Activated B cell treated with CpG ODN at 0.5 μM for 24 hours (primary cell): ENCODE data around the gene RAB33A. TPM values are rescaled to one million over a fixed set of nuclear protein-coding genes. Genes with fewer than 3 reads are reported as not detected.

ENCODE experiments used
- ATAC-seq: fragments of 200-7000 bp; cut with Tn5 transposase; one replicate; pipeline ENCODE4 v1.10.0; 2021; ENCODE audit warnings: low read depth, mild to moderate bottlenecking, moderate library complexity
- CTCF ChIA-PET: fragments of 350-600 bp; sonication (Branson Sonifier 250); formaldehyde crosslinking; loops from one replicate; lab custom pipeline; 2021; ENCODE audit warnings: antibody characterized with exemption; lab: Charles Lee
- POLR2A ChIA-PET: fragments of 350-600 bp; sonication (Branson Sonifier 250); formaldehyde crosslinking; loops from one replicate; lab custom pipeline; 2021; ENCODE audit warnings: antibody characterized with exemption; lab: Charles Lee
- DNase-seq: peaks from one replicate; pipeline ENCODE4 v3.0.0; 2022
- H3K27ac Mint-ChIP-seq: one replicate; pipeline ENCODE4 v1.8.0; 2020; ENCODE audit warnings: mixed read lengths
- H3K27me3 Mint-ChIP-seq: one replicate; pipeline ENCODE4 v1.8.0; 2021; ENCODE audit warnings: mixed read lengths
- H3K36me3 Mint-ChIP-seq: one replicate; pipeline ENCODE4 v1.8.0; 2021; ENCODE audit warnings: low read depth, mixed read lengths
- H3K4me1 Mint-ChIP-seq: one replicate; pipeline ENCODE4 v1.8.0; 2021; ENCODE audit warnings: mixed read lengths
- H3K4me3 Mint-ChIP-seq: one replicate; pipeline ENCODE4 v1.8.0; 2020; ENCODE audit warnings: mild to moderate bottlenecking, mixed read lengths
- H3K9me3 Mint-ChIP-seq: one replicate; pipeline ENCODE4 v1.8.0; 2020; ENCODE audit warnings: mixed read lengths
- CTCF ChIP-seq: fragments of 200-600 bp; IDR thresholded peaks from one replicate; pipeline ENCODE4 v1.8.0; 2022; ENCODE audit warnings: antibody characterized with exemption, mild to moderate bottlenecking
- intact Hi-C: fragments of 100-400 bp; cut with micrococcal nuclease; formaldehyde crosslinking; loops from one replicate; pipeline ENCODE4 v1.15.1; 2024
- total RNA-seq: library from RNA; stranded (reverse); gene quantifications from 2 replicates; pipeline ENCODE4 v1.2.3, GENCODE V29; 2022

The RAB33A gene
- total RNA-seq, 1 donor from 2014 or later, result 6.9 TPM

GRCh38 chrX:130155564-130155963 lies 16.2 kb upstream of the RAB33A start:
- POLR2A ChIA-PET, result no interaction called here
- DNase-seq (no peak), ATAC-seq (no peak)
- no peak for TF ChIP-seq CTCF
- Mint-ChIP-seq H3K4me1 (no peaks in the 10 kb centered on the region), H3K9me3 (no peaks in the 10 kb centered on the region), H3K4me3 (no peak overlapping the region), H3K27ac (no peak overlapping the region), H3K27me3 (no peaks in the 10 kb centered on the region), H3K36me3 (peaks cover 16% of the 10 kb centered on the region)
- CTCF ChIA-PET, result interaction anchor here (1.3 to 1.5 kb wide), 2 partner anchors 74 to 76 kb away, joined by 4 read pairs; no protein-coding TSS in a partner anchor
- intact Hi-C loops, result no loop called here

- Mint-ChIP-seq H3K4me1 (peaks cover 3% of the 10 kb centered on the region), H3K9me3 (no peaks in the 10 kb centered on the region), H3K36me3 (peaks cover 16% of the 10 kb centered on the region), H3K27ac (no peak overlapping the region), H3K27me3 (no peaks in the 10 kb centered on the region), H3K4me3 (no peak overlapping the region)
- intact Hi-C loops, result no loop called here
- DNase-seq, result no peak
- no peak for TF ChIP-seq CTCF
- CTCF ChIA-PET, result no interaction called here
- no peak for ATAC-seq
- POLR2A ChIA-PET, result interaction anchor here (0.6 to 0.7 kb wide), 2 partner anchors 26 to 33 kb away, joined by 4 to 6 read pairs; no protein-coding TSS in a partner anchor
Observed at GRCh38 chrX:130158311-130158710, 13.5 kb upstream of the RAB33A start.

DNA sequence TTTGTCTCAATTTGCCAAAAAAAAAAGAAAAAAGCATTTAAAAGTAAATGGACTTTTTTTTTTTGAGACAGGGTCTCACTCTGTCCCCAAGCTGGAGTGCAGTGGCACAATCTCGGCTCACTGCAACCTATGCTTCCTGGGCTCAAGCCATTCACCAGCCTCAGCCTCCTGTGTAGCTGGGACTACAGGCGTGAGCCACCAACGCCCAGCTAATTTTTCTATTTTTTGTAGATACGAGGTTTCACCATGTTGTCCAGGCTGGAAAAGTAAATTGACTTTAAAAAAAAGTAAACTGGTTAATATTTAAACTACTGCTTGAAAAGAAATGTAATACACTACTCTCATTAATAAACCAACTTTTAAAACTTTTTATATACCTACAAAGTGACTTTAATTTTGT lies 12.0 kb upstream of the RAB33A start:
- POLR2A ChIA-PET, result interaction anchor here (0.6 kb wide), 1 partner anchor 78 kb away, joined by 3 read pairs; no protein-coding TSS in a partner anchor
- DNase-seq (no peak), ATAC-seq (no peak)
- CTCF ChIA-PET, result no interaction called here
- H3K27ac Mint-ChIP-seq, result no peak overlapping the region
- no peak overlapping the region for H3K4me3 Mint-ChIP-seq
- no peaks in the 10 kb centered on the region for H3K27me3 Mint-ChIP-seq
- intact Hi-C loops, result no loop called here
- peaks cover 10% of the 10 kb centered on the region for H3K4me1 Mint-ChIP-seq
- H3K9me3 Mint-ChIP-seq, result no peaks in the 10 kb centered on the region
- H3K36me3 Mint-ChIP-seq, result peaks cover 12% of the 10 kb centered on the region
- TF ChIP-seq CTCF, result no peak

DNA sequence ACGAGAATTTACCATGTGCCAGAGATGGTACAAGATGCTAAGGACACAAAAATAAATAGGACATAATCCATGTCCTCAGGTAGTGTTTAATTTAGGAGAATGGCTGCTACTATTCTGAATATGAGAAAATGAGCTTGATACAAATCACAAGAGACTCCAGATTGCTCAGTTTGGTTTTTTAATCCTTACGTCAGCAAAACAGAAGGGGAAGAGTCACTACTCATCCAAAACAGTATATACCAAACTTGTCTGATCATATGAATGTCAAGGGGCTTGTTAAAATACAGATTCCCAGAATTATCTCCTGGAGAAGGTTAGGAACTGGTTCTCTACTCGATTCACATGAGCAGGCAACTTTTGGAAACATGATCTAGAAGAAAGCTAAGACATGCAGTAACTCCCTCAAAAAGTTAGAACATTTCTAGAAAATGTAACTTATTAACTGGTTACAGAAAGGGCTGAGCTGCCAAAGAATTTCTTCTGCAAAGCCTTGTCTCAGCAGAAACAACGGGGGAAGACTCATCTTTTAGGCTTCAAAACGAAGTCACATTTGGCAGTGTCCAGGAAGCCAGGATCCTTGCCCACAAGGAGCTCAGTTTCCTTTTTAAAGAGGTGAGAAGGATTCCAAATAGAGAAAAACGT lies 9.5 kb upstream of the RAB33A start:
- Mint-ChIP-seq H3K27ac (no peak overlapping the region), H3K4me3 (no peak overlapping the region), H3K4me1 (peaks cover 18% of the 10 kb centered on the region), H3K27me3 (no peaks in the 10 kb centered on the region), H3K9me3 (no peaks in the 10 kb centered on the region), H3K36me3 (no peaks in the 10 kb centered on the region)
- CTCF ChIA-PET, result interaction anchor here (0.6 kb wide), 1 partner anchor 13 kb away, joined by 3 read pairs; no protein-coding TSS in a partner anchor
- ATAC-seq, result no peak
- TF ChIP-seq CTCF, result no peak
- intact Hi-C loops, result no loop called here
- no peak for DNase-seq
- POLR2A ChIA-PET, result interaction anchor here (1.0 kb wide), 1 partner anchor 9 kb away, joined by 3 read pairs; the partner anchor contains the start of gene RAB33A

DNA sequence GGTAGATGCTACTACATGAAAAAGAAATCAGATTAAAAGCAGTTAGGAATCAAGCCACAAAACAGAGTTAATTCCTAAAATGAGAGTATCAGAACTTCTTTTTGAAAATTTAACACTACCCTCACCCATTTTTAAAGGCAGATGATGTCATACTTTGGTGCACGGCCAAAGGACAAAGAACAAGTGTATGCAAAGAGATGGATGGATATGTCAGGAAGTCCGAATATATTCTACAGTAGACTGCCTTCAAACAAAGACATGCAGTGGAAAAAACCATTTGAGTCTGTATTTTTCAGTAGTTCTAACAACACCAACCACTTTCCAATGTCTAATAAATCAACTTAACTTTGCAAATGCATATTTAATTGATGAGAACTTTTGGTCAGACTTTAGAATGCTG lies 8.4 kb upstream of the RAB33A start:
- DNase-seq (no peak), ATAC-seq (no peak)
- Mint-ChIP-seq H3K4me3 (no peak overlapping the region), H3K9me3 (no peaks in the 10 kb centered on the region), H3K4me1 (peaks cover 18% of the 10 kb centered on the region), H3K27me3 (no peaks in the 10 kb centered on the region), H3K27ac (no peak overlapping the region), H3K36me3 (no peaks in the 10 kb centered on the region)
- POLR2A ChIA-PET, result no interaction called here
- CTCF ChIA-PET, result no interaction called here
- TF ChIP-seq CTCF, result no peak
- intact Hi-C loops, result no loop called here
